HG02678 (cell line): ENCODE data around the gene JOSD2.

Experiments
- ATAC-seq: cut with Tn5 transposase; IDR thresholded peaks from one replicate; pipeline ENCODE4 v1.9.1; 2021; ENCODE audit warnings: mild to moderate bottlenecking, moderate library complexity; ENCODE audit not compliant: unreplicated experiment

Gene JOSD2

GRCh38 chr19:50514346-50515167 is 3.6 kb upstream of the JOSD2 start:
- no peak for ATAC-seq

GRCh38 chr19:50513746-50514345 is 2.9 kb upstream of the JOSD2 start, which contains the start of gene ASPDH:
TSS of gene ASPDH (minus strand) at chr19:50513913. CDS start at chr19:50513823, 90 bp downstream.
- ATAC-seq = no peak

GRCh38 chr19:50512999-50513745 is 2.2 kb upstream of the JOSD2 start:
- ATAC-seq = no peak

- no peak for ATAC-seq
These were observed 1.4 kb upstream of the JOSD2 start for GRCh38 chr19:50512112-50512998.

- ATAC-seq = no peak
These were observed 307 bp downstream of the JOSD2 start for GRCh38 chr19:50510700-50511068.

GRCh38 chr19:50510121-50510670 is 795 bp downstream of the JOSD2 start:
- no peak for ATAC-seq

- ATAC-seq = no peak
These were observed 1.6 kb downstream of the JOSD2 start for GRCh38 chr19:50509366-50509765.

GRCh38 chr19:50508843-50509190 is 2.2 kb downstream of the JOSD2 start:
- ATAC-seq = no peak

- ATAC-seq = no peak
These were observed 3.6 kb downstream of the JOSD2 start for GRCh38 chr19:50507376-50507775.

- ATAC-seq = no peak
These were observed 4.3 kb downstream of the JOSD2 start for GRCh38 chr19:50506700-50507099.

- ATAC-seq = no peak
These were observed 5.0 kb downstream of the JOSD2 start for GRCh38 chr19:50505856-50506611.

- no peak for ATAC-seq
These were observed 9.2 kb downstream of the JOSD2 start for GRCh38 chr19:50501568-50502475.

GRCh38 chr19:50501186-50501567 is 9.8 kb downstream of the JOSD2 start:
- no peak for ATAC-seq

GRCh38 chr19:50500753-50501151 is 10.2 kb downstream of the JOSD2 start:
- no peak for ATAC-seq

GRCh38 chr19:50500060-50500752 is 10.8 kb downstream of the JOSD2 start:
- no peak for ATAC-seq

GRCh38 chr19:50498219-50499056 is 12.6 kb downstream of the JOSD2 start:
- no peak for ATAC-seq

- ATAC-seq = no peak
These were observed 14.0 kb downstream of the JOSD2 start for GRCh38 chr19:50497022-50497405.
